HCEC 1CT (cell line): ENCODE data around the gene SLC6A3.
"Not testable (repeated sequence)": the region's sequence is repeated elsewhere in the genome, so short reads cannot be mapped to it uniquely, and the experiment has no call there.

Experiments
- DNase-seq: peaks from one replicate; pipeline ENCODE4 v3.0.0-alpha.2; 2017

Gene SLC6A3

DNA sequence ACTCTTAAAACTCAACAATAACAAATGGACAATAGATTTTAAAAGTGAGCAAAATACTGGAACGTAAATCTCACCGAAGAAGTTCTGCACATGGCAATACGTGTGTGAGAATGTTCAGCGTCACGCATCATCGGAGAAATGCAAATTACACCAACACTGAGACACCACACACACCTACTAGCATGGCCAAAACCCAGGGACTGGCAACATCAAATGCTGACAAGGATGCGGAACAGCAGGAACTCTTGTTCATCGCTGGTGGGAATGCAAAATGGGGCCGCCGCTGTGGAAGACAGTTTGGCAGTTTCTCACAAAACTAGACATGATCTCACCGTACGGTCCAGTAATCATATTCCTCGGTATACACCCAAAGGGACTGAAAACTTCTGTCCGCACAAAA lies 78.7 kb downstream of the SLC6A3 start:
- no peak for DNase-seq

DNA sequence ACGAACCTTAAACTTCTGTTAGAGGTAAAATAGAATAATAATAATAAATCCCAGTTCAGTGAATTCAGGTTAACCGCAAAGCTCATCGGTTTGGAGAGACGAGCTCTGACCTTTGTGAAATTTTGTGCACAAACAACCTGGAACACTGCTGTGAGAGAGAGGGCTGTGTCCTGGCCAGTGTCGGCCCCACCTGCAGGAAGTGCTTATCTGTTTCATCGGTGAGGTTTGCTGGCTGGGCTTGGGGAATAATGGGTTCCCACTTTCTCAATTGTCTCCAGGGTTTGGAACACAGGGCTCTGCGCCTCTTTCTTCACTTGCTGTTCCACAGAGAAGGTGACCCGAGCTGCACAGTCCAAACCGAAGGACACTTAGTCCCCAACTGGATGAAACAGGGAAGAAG lies 81.0 kb downstream of the SLC6A3 start:
- DNase-seq, result no peak

DNA sequence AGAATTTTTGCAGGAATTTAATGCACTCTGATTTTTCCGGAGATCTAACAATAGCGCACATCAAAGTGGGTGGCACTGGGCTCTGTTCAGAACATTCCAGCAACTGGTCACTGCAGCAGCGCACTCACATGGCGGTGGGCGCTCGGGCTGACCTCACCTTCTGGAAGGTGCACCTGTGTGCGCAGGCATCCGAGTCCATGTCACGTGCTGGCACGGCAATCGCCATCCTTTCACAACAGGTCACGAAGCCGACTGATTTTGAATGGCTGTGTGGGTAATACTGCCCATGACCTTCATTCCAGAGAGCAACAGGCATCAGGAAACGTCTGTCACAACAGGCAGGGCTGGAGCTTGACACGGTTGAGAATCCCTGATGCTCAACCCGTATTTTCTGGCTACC lies 81.7 kb downstream of the SLC6A3 start:
- no peak for DNase-seq

DNA sequence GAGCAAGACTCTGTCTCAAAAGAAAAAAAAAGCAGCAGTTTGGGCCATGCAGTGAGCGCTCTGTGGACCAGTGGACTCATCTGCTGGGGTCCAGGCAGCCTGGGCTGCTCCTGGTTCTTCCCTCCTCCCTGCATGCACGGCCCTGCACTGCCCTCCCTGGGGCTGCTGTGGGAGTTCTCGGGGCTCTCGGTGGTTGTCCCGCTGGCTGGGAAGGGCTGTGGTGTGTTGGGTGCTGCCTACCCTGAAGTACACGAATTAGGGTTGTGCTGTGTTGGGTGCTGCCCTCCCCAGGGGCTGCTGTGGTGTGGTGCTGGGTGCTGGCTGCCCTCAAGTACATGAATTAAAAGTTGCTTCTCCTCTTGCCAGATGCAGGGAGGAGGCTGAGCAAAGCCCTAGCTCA lies 82.1 kb downstream of the SLC6A3 start:
- no peak for DNase-seq

DNA sequence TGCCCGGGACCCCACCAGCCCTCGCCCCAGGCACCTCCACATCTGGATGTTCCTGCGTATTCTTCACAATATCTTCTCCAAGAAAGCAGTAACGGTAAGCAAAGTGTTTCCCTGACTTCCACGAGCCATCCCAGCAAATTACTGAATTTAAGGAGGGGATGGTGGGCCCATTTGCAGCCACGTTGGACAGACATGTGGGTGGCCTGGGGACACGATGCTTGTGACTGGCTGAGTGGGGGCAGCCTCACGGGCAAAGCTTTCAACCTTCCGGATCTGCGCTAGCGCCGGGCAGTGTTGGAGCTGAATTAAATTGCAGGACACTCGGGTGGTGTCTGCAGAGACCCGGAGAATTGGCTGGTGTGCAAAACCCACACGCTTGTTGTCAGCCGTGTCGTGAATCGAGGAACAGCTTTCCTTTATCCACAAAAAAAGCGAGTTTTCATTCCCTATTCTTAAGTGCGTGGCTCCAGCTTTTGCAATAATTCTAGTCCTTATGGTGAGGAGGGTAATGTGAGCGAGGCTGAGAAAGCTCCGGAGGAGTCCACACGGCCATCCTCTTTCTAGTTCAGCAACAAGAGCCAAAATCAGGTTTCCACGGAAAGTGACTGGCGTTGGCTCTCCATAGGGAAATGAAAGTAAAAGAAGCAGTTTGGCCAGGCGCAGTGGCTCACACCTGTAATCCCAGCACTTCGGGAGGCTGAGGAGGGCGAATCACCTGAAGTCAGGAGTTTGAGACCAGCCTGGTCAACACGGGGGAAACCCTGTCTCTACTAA lies 82.8 kb downstream of the SLC6A3 start:
- no peak for DNase-seq

DNA sequence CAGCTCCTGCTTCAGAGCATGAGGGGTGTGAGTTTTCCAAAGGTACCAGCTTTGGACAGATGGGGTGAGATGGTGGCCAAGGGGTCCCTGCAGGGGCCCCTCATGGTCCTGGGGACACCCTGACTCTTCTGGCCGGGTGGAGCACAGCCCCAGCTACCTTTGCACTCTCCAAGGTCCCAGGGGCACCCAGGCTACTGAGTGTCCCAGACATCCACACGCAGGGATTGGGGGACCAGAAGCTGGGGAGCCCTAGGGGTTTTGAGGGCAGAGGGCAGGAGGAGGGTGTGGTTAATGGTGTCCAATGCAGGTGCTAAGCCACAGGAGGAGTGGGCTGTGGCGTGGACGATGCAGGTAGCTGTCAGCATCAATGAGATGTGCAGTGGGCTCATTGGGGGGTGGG lies 84.4 kb downstream of the SLC6A3 start:
- no peak for DNase-seq

DNA sequence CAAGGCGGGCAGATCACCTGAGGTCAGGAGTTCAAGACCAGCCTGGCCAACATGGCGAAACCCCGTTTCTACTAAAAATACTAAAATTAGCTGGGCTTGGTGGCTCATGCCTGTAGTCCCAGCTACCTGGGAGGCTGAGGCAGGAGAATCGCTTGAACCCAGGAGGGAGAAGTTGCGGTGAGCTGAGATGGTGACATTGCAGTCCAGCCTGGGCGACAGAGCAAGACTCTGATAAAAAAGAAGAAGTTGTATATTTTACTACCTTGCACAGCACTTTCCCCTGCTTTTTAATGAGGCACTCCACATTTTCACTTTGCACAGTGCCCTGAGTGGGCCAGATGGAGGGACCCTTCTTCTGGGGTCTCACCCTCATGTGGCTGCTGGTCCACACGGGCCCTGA lies 84.9 kb downstream of the SLC6A3 start:
- DNase-seq, result not testable (repeated sequence)

DNA sequence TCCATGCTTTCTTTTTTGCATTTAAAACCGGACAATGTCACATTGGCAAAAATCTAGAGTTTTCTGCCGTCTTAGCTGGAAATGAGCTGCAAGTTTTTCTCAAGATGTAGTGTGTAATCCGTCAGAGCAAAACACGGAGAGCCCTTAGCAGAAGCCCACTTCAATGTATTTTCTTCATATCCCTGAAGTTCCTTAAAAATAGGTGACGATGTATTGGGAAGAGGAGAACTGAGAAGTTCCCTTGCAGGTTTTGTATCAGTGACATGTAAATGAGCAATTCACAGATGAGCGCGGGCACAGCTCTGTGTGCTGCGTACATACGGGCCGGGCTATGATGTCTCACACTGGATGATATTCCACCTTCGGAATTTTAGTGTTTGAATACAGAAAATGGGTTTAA lies 85.5 kb downstream of the SLC6A3 start:
- no peak for DNase-seq

DNA sequence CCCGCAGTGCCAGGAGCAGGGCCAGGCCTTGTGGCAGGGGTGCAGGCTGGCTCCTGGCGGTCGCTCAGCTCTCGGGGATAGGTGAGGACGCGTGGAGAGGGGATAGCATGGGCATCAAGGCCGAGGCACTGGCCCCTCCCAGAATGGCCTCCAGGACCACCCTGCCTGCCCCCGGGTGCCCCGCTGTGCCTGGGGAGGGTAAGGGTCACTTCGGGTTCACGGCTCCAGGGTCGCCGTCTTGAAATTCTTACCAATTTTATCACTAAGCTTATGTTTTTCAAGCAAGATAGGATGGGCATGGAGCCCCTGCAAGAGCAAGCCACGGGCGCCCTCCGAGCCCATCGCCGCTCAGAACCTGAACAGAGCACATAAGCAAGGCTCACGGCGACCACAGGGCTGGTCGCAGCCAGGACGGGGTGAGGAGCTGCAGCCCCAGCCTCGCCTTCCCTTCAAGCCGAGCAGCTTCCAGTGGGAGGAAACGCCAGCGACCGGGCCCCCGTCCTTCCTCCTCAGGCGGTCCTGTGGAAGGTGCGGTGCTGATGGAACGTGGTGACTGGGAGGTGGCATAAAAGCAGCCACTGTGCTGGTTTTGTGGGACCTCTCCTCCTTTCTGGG lies 86.1 kb downstream of the SLC6A3 start:
- DNase-seq, result no peak

DNA sequence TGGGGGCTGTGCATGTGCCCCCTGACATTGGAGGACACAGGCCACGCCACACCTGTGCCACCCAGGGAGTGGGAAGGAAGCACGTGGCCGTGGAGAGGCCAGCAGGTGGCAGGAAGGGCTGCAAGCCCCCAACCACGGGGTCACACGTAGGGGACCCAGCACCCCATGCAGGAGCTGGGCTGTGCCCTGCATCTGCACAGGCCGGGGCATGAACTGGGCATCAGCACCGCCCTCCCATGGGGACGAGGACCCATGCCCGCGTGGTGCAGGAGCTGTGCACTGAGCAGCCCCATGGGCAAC lies 86.6 kb downstream of the SLC6A3 start:
- no peak for DNase-seq

DNA sequence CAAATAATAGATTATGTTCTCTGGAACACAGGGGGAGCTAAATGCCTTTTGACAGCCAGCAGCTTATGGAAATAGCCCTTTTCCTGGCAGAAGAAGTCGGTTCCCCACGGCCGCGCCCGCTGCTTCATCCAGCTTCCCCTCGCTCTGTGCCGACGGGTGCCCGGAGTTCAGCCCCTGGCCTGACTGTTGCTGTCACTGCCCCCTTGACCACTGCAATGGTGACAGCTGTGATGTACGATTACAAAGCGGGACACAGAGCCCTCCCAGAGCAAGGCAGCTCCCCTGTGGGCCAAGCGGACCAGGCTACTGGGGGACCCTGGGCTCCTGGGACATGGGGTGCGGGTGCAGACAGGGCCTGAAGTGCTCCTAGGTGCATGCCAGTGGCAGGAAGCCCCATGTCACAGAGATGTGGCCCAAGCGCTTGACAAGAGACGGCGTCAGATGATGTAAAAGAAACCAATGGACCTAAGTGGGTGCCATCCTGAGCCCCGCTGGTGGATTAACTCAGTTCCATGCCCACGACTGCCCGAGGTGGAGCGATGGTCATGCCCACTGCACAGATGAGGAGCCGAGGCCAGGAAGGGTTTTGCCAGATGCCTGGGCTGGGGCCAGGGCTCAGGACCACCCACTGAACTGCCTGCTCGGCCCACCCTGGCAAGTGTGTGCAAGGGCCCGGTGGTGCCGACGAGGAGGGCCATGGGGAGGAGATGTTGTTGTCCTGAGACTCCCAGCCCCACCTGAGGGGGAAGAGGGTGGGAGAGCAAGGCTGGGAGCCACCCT lies 87.1 kb downstream of the SLC6A3 start:
- DNase-seq, result no peak

DNA sequence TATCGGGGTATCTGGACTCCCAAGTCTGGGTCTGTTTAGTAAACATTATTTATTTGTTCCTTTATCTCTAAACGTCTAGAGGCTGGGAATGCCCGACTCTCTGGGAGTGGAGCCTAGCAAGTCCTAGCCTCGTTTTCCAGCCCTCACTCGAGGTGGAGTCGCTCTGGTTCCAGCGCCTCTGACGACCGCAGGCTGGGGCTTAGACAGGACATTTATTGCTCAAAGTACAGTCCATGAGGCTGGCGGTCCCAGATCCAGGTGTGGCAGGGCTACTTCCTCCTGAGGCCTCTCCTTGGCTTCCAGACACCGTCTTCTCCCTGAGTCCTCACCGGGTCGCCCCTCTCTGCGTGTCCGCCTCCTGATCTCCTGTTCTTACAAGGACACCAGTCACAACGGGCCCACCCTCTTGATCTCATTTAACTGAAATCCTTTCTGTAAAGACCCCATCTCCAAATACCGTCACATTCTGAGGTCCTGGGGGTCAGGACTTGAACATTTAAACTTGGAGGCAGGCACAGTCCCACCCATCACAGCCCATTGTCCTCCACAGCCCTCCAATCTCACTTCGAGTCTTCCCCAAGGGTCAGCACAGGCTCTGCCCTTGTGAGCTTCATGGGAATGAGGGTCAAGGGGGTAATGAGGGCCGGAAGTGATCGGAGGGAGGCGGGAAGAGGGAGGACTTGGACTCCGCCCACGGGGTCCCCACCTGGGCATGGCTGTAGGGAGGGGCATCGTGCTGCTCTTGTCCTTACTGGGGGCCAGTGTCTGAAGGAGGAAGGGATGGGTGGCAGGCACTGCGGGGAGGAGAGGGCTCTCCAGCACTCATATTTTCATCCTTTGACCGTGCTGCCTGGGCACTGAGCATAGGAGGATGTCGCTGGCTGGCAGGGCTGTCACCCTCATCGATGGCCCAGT lies 88.1 kb downstream of the SLC6A3 start:
- DNase-seq, result no peak

DNA sequence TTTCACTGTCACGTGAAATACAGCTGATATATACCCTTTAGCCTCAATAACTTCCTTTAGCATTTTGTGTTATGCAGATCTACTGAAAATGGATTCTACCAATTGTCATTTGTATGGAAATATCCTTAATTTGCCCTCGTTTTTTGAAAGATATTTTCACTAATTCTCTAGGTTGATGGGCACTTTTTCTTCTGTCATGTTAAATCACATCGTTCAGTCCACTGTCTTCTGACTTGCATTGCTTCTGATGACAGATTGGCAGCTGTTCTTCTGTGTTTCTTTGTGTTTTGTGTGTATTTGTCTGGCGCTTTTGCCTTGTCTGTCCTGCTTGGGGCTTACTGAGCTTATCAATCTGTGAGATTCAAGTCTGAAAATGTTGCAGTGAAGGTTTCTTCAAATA lies 90.7 kb downstream of the SLC6A3 start:
- no peak for DNase-seq

DNA sequence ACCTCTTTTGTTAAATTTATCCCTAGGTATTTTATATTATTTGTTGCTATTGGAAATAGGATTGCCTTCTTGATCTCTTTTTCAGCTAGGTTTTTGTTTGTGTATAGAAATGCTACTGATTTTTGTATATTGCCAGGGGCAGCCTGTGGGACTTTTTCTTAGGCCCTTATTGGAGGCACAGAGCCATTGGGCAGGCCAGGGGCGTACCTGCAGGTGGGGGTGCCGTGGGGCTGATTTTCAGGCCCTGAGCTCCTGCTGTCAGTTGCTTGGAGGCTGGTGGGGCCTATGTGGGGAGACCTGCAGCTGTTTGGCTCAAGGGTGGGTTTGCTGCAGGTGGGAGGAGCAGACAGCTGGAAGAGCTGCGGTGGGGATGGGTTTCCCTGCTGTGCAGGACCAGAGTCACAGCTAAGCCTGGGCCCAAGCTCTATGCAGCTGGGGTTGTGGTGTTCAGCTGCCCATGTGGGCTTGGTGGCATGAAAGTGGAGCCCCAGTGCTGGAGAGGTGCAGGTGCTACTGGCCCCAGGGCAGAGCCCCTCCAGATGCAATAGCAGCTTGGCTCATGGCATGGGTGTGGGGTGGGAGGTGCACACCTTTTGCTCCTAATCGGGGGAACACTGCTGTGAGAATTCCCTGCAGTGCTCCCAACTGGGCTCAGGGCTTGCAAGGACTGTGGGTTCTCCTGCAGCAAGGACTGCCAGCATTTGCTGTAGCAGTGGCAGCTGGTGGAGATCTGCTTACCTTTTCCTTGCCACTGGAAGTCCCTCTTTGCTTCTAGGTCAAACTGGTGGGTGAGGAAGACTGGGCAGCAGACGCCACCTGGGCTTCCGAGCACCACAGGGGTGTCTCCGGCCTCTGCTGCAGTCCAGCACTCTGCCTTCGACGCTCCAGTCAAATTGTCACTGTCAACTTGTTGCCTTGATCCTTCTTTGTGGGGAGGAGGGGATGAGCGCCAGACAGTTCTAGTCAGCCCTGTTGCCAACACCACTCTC lies 92.7 kb downstream of the SLC6A3 start:
- no peak for DNase-seq

DNA sequence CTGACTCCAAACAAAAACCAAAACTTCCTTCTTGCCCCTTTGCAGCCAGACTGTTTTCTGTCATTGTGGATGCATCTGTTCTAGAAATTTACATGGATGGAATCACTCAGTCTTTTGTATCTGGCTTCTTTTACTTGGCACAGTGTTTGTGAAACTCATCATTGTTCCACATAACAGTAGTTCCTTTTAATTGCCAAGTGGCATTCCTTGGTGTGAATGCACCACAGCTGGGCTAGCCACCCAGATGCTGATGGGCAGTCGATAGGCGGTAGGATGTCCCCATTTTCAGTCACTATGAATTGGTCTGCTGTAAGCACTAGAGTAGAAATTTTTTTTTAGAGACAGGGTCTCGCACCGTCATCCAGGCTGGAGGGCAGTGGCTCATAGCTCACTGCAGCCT lies 94.1 kb downstream of the SLC6A3 start:
- no peak for DNase-seq

DNA sequence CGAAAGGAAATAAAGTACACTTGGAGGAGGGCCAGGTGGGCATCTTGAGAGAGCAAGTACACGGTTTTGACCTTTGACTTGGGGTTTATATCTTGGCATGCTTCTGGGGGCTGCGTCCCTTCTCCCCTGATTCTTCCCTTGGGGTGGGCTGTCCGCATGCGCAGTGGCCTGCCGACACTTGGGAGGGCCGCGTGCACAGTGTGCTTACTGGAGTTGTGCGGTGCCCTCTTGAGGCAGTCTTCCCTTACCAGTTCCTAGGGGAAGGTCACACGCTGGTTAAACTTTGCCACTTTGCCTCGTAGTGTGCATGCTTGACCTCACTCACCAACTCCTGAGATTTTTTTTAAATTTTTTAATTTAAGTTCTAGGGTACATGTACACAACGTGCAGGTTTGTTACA lies 96.0 kb downstream of the SLC6A3 start:
- no peak for DNase-seq

DNA sequence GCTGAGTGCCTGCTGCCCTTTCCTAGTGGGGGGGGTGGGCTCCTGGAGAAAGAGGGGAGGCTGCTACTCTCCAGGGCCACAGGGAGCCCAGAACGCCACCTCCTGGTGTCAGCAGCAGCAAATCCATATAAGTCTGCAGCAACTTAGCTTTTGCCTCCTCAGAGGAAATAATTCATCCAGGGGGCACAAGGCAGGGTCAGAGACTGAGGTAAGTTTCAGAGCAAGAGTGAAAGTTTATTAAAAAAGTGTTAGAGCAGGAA lies 96.3 kb downstream of the SLC6A3 start:
- no peak for DNase-seq

DNA sequence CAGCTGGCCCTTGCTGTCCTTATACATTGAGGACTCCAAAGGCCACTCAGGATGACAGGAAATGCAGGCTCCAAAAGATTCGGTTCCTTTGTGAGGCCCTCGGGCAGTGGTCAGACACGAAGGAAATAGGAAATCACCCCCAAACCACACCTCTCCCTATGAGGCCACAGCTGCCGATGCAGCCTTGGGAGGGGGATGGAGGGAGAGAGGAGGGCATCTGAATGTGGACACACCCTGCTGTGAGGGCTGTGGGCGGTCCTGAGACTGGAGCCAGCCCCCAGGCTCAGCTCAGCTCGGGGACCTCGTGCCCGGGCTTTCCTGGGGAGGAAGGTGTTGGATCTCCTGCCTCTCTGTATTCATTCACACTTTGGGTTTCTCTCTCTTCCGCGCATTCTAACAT lies 97.7 kb downstream of the SLC6A3 start:
- DNase-seq, result no peak

DNA sequence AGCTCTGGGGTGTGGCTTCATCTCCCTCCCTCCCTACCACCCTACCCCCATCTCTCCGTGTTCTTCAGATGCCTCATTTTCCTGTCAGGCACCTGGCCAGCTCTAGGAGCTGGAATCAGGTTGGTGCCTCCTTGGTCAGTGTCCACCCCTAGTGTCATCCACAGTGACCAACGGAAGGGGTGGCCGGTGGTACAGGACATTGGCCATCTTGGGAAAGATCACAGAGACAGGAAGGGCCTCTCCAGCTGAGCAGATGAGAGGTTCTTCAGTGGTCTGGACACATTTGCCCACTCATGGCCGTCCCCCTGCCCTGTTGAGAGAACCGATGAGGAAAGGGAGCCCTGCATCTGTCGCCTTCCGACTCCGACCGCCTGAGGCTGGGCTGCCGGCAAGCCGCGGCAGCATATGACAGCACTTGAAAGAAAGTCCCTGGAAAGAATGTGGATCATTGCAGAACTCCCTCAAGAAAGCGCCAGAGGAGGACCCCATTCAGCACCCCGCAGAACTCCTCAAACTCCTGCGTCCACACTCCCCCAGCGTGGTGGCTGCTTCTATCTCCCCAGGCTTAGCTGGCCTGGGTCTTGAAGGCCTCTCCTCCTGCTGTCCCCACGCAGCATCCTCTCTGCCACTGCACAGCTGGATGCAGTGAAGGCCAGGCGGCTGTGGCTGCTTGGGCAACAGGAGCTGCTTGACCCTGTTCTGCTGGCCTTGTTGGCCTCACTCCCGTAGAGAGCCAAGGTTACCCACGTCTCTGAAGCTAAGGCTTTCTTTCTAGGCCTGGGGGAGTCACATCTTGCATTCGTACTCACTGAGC lies 98.4 kb downstream of the SLC6A3 start:
- no peak for DNase-seq

DNA sequence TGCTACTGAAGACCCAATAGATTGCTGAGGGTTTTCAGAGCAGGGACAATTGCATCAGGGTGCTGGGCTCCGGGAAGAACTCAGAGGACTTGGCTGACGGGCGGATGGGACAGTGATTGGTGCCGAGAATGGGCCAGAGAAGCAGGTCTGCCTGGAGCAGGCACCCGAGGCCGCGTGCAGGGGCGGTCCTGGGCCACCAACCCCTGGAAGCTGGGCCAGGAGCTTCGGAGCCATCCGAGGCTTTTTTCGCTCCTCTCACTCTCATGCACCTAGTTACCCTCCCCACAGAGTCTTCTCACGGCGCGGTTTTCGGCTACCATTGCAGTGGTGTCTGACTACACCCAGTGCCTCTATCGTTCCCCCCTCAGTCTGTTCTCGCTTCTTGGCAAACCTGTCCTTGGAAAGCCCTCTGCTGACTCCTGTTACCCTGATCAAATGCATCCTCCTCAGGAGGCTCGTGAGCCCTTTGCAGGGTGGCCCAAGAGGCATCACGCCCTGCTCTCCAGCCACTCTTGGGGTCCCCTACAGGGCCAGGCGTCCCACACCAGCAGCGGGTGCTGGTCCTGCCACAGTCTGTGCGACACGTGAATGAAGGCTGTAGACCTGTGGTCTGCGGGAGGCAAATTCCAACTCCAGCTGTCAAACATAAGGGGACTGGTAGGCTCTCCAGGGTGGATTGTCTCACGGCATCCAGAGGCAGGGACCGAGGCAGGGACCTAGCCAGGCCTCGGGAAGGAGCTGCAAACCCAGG lies 99.2 kb downstream of the SLC6A3 start:
- no peak for DNase-seq
